ENCODE measurements around the gene ARHGAP42.

ARHGAP42 gene

DNA sequence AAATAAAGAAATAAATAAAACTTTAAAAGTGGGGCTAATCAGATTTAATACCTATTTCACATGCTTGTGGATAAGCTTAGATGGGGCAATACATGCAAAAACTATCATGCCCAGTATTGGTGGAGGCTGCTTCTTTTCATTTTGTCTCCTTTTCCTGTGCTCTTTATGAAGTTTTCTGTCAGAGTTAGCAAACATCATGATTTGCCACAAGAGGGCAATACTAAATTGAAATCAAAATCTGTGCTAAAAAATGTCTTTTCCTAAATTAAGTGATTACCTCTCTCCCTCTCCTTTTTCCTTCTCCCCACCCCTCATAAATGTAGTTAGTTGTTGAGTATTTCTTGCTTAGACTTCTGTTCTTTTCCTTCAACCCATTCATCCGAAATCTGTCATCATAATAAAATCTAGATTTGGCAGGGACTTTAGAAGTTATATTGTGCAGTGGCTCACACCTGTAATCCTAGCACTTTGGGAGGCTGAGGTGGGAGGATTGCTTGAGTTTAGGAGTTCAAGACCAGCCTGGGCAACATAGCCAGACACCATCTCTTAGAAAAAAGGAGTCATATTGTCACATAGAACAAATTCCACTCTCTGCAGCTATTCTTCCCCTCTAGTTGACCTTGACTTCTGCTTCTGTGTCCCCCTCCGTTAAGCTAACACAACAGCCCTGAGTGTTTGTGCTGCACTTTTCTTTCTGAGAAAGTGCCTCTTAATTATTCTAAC, 4.7 kb upstream of the ARHGAP42 start:
- DNase-seq (ENCODE audit: low read depth), result peak; percentile 50

DNA sequence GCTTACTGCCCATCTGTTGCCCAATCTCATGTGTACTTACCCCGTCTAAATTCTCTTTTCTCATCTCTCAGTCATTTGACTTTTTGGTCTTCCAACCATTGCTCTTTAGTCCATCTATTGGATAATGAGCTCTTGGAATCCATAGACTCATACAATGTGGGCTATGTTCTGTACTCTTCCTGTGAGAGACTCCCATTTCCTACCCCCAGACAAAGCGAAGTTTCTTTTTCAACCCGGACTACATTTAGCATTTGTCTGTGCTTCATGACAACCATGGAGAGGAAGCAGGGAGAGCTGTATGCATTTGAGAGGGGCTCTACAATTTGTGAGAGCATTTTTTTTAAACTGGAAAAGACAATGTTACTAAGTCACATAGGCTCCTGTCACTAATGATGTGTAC, 4.0 kb upstream of the ARHGAP42 start:
- no peak for DNase-seq (ENCODE audit: low read depth)

DNA sequence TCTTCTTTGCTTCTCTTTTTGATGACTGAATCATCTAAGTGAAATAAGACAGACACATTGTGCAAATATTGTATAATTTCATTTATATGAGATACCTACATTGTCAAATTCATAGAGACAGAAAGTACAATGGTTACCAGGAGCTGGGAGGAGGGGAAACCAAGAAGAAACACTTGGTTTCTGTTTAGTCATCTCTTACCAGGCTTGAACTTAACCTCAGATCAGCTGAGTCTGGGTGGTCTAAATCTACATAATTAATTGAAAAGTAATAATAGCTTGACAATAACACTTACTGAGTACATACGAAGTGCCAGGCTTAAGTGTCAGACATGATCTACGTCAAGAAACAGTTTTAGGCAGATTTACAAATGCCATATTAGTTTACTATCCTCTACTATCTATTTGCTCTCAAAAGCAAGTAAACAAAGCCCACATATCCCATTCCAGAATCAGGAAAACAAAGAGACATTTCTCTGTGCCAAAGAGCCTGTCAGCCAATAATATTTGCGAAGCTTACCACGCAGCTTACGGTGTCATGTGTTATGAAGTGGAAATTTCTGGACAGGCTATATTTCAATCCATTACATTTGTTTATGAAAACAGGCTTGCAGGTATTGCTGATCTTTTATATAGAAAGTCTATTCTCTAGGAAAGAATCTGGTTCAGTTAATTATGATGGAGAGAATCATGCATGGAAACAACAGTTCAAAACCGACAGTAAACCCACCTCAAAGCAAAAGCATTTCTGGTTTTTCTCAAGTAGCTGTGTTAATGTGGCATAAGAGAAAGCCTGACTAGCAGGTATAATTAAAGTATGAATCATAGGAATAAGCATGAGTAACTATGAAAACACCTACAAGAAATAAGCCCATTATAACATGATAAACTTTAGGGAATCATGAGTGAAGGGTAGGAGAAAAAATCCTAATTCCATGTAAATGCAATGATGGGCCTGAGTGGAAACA, 2.7 kb upstream of the ARHGAP42 start:
- DNase-seq (ENCODE audit: low read depth), result peak; percentile 28

DNA sequence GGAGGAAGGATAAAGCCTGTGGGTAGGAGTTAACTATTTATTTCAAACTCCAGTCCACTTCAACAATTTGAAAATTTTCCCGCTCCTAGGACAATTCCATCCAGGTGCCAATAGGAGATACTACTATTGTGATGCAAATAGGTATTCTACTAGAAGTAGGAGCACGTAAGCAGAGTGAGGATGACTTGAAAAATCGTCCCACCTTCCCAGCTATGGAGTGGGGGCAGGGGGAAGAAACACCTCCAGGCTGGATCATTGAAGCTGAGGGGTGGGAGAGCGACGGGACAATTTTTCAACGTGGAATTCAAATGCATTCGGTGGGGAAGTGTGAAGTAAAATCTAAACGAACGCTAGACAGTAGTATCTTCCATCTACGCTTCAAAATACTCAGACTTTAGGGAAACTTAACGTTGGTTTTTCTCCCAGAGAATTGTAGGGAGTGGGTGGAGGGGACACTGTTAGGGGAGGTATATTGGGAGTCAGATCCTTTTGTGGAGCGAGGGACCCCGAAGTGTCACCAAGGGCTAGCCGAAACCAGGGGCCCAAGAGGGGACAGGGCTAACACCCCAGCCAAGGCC, 523 bp upstream of the ARHGAP42 start:
- no peak for DNase-seq (ENCODE audit: low read depth)

DNA sequence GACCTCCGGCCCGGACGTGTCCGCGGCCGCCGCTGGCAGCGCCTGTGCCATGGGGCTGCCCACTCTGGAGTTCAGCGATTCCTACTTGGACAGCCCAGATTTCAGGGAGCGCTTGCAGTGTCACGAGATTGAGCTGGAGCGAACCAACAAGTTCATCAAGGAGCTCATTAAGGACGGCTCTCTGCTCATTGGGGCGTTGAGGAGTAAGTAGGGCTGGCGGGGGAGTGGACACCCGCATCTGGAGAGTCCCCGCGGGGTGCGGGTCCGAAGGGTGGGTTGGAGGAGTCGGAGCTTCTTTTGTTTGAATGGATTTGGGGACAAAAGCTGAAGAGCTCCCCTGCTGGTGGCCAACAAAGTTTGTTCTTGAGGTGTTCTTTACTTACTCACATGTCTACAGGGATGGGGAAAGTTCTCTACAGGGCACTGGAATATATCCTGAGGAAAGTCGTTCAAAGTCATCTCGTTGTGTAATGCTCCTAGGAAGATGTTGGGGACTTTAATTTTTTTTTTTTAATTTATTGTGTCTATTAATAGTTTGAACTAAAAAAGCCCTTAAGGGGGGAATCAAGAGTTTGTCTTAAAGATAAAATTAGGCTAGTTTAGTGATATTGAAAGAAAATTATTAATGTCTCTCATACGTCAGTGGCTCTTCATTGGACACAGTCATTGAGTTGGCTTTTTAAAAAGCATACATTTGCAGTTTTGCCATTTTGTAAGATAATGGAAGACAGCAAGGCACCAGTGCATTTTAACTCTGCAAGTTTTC, 725 bp downstream of the ARHGAP42 start:
- DNase-seq (ENCODE audit: low read depth), result peak; percentile 81

DNA sequence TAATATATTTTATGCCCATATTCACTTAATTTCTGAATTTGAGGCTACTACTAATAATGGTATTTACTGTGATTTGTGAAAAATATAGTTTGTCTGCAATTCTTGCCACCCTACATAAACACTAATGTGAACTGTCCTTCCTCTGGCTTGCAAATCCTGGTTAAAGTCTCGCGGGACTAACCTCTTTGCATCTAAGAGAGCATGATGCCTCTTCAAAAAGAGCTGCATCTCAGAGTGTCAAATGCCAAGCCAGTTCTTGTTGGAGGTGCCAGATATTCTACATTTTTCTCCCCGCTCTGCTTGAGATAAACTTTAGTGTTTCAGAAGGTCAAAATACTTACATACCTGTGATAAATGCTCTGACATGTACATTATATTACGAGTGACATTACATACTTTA, 2.1 kb downstream of the ARHGAP42 start:
- DNase-seq (ENCODE audit: low read depth), result no peak

DNA sequence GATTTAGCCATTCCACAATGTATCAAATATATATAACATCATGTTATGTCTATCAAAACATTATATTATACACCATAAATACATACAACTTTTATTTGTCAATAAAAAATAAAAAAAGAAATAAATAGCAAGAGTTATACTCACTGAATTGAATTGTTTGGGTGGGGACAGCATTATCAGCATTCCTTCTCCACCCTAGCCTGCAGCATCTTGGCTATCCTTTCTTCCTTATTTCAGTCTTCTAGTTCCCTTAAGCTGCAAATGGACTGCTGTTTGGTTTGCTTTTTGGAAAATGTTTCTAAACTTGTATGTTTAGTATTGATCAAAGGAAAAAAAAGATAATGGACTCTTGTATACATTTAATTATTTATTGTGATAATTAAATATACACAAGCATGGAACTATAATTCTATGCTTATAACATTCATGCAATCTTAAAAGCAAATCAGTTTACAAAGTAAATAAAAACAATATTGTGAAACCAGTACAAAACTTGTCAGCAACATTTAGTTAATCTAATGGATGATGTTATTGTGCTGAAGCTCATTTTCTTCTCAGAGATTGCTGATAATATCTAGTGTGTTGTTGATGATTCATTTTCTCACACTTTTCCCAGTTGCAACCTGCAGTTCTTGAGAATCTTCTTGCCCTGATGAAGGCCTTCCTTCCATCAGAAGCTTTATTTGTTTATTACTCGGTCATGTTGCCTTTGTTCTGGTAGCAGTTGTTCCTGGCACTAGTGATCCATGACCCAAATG, 5.0 kb downstream of the ARHGAP42 start:
- no peak for DNase-seq (ENCODE audit: low read depth)

DNA sequence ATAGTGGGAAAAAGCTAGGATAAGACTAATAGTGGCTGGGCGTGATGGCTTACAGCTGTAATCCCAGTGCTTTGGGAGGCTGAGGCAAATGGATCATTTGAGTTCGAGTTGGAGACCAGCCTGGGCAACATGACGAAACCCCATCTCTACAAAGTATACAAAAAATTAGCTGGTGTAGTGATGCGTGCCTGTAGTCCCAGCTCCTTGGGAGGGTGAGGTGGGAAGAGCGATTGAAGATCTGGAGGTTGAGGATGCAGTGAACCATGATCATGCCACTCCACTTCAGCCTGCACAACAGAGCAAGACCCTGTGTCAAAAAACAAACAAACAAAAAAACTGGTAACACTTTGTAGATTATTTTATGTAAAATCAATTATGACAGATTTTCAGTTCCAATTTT, 8.8 kb downstream of the ARHGAP42 start:
- no peak for DNase-seq (ENCODE audit: low read depth)

DNA sequence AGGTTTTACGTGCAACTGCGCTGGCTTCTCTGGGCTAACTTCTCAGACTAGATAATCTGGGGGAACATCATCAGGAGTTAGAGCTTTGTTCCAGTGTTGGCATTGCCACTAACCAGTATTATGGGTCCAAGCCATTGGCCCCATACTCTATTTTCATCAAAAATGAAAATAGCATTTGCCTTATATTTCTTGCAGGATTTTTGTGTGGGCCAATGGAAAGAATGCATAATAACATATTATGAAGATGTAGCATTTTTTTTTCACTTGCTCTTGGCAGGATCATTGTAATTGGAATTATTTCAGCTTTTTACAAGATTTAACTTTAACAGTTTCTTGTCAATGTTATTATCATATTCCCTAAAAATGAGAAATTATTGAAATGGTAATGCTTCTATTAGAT, 16.1 kb downstream of the ARHGAP42 start:
- DNase-seq (ENCODE audit: low read depth), result no peak

DNA sequence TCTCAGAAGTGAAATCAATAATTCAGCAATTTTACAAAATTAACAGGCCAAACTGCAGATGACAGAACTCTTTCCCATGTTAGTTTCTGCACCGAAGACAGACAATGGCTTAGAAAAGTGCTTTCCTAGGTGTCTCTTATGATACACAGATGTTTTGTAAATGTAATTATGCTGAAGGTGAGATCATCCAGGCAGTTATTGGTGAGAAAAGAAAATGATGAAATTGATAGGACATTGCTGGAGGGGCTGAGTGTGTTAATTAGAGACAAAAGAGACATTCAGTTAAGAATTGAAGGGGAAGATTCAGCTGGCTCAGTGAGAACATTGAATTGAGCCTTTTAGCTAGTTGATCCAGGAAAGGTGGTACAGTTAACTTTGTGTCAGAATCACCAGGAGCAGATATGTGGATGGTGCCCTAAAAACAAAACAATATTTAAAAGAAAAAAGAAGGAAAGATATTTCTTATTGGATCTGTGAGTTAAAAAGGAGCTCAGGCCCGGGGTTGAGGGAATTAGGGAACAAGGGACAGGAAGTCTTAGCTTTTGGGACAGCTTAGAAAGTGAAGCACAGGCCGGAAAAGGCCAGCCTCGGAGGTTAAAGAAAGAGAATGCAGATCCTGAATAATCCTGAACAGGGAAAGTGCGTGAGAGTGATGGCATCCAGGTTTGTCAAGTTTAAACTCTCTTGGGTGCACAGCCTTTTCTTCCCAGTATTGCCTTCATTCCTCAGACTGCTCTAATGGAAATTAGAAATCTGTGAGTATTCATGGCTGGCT, 16.9 kb downstream of the ARHGAP42 start:
- no peak for DNase-seq (ENCODE audit: low read depth)

DNA sequence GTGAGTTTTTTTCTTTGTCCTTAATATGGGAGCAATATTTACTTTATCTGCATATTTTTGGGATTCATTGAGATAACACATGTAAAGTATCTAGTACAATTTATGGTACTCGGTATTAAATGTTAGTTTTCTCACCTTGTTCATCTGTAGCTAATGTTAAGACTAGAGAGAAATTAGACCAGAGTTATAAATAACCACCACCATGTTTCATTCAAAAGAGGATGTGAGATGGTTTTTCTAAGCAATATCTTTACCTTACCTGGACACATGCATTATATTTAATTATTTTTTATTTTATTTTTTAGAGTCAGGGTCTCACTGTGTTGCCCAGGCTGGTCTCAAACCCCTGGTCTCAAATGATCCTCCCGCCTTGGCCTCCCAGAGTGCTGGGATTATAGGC, 18.4 kb downstream of the ARHGAP42 start:
- no peak for DNase-seq (ENCODE audit: low read depth)

DNA sequence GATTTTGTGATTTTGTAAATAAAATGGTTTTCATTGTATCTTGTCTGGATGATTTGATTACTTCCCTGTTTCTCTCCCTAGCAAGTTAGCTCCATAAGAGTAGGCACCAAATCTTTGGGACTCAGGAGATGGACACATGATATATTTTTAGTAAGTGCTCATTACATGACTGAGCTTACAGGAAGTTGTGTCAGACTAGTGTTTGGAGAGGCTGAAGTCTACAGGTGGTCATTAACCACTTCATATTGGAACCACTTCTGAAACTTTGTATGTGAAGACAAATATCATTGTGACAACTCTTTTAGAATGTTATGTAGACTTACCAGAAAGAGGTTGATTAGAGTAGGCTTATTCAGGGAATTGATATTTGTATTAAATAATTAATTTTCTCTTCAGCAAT, 19.1 kb downstream of the ARHGAP42 start:
- DNase-seq (ENCODE audit: low read depth), result no peak

DNA sequence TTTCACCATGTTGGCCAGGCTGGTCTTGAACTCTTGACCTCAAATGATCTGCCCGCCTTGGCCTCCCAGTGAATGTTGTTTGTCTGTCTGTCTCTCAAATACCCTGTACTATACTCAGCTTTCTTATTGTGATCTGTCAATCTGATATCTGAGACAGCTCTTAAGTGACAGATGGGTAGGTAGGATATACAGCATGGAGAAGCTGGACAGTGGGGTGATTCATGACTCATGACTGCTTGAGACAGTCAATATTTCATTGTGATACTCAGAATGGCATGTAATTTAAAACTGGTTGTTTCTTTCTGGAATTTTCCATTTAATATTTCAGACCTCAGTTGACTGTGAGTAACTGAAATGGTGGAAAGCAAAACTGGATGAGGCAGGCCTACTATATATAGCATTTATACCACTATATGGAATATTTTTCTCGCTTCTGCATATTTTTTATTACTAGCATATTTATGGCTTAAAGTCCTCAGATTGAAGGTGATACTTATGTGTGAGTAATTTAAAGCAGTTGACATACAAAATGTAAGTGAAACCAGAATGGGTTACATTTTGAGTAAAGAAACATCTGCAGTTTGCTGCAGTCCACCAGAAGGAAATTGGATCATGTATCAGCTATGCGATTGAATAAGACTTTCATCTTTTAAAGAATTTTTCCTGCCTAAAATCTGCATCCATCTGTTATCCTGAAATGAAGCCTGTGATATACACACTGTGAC, 22.3 kb downstream of the ARHGAP42 start:
- peak; percentile 20 for DNase-seq (ENCODE audit: low read depth)

DNA sequence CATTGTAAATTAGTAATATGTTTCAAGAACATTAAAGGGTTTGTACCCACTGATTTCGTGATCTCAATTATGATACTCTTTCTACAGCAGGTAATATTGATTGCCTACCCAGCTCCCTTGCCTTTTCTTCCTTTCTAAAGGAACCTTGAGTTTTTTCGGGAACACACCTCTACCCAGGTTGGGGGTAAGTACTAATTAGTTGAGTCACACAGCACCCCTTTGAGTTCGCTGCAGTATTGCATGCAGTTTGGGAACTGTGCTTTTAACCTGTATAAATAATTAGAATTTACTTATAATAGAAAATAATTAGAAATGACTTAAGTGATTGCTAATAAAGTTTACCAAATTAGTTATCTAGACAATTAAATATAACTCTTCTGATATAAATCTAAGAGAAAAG, 24.9 kb downstream of the ARHGAP42 start:
- DNase-seq (ENCODE audit: low read depth), result no peak

DNA sequence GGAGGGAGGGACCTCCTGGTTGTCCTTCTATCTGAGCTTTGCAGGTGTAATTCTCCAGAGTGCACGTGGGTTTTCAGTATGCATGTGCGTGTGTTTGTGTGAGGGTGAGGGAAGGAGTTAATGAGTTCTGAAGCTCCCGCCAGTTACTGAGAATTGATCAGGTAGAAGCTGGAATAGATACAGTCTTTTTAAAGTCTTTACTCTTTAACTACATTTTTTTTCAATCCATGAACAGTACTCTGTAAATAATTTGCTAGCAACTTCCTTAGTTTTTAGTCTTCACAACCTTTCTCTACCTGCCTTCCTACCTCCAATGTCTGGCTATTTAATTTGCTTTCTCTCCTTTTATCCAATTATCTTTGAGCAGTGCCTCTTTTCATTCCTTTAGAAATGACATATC, 25.5 kb downstream of the ARHGAP42 start:
- no peak for DNase-seq (ENCODE audit: low read depth)

DNA sequence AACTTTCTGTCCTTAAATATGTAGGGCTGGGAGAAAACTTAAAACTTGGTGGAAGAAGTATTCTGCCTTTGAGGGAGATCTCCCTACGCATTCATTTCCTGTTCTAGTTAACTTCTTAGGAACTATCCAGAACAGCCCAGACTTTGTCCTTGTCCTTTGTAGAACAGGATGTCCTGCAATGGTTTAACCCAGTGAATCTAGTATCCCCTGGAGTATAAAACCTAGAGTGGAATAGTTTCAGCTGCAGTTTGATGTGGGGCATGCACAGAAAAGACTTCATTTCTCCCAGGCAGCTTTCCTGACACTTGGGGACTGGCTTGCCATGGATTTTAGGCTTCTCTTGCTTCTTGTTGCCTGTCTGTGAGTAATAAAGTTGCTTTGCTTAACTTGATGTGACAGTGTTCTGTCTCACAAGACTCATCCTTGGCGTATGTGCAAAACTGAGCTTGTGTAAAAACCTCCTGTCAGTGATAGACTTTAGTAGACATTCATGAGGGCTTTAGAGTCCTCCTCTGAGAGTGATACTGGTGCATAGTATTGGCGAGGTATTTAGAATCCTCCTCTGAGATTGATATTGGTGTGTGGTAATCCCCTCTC, 28.2 kb downstream of the ARHGAP42 start:
- no peak for DNase-seq (ENCODE audit: low read depth)

DNA sequence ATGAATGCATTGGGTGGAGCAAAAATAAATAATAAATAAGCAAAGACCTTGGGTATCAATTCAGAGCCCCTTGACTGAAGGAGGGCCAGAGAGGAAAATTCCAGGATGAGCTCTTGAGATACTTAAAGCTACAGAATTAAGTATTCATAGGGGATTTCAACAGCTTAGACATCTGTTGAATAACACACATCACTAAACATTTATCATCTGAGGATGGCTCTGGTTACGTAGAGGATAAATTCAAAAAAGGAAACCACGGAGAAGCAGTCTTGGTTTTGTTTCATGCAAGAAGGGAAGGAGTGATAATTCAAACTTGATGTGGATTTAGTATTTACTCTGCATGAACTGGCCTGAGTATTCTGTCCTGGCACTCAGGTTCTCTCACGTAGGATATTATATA, 29.8 kb downstream of the ARHGAP42 start:
- DNase-seq (ENCODE audit: low read depth), result no peak

DNA sequence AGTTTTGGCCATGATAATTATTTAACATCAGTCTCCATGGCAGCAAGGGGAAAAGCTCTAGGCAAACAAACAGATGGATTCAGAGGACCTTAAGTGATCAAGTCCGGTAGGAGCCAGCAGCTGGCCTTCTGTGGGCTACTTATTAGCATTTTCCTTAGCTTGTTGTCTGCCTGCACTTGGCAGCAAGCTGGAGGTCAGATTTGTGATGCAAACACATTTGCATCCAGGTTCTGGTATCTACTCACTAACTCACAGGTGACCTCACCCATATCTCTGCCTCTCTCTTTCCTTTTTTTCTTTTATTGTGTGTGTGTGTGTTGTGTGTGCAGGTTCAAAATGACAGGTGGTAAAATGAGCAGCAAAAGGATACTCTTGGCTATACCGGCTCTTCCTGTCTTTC, 32.3 kb downstream of the ARHGAP42 start:
- no peak for DNase-seq (ENCODE audit: low read depth)

DNA sequence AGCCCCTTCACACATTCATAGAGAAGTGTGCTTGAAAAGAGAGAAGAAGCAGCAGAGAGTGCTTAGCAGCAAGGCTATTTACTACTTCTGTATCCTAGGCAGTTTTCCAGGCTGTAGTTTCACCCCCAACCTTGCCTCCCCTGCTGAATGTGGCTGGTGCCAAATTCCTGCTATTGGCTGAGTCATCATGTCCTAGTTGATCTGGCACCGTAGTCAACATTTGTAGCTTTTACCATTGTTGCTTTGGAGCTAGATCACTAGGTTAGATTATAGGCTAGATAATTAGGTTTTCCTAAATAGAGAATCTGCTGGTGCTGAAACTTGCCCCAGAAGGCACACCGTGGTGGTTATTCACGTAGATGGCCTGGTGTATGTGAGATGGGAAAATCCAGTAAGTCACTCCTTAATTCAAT, 32.7 kb downstream of the ARHGAP42 start:
- DNase-seq (ENCODE audit: low read depth), result peak; percentile 63

DNA sequence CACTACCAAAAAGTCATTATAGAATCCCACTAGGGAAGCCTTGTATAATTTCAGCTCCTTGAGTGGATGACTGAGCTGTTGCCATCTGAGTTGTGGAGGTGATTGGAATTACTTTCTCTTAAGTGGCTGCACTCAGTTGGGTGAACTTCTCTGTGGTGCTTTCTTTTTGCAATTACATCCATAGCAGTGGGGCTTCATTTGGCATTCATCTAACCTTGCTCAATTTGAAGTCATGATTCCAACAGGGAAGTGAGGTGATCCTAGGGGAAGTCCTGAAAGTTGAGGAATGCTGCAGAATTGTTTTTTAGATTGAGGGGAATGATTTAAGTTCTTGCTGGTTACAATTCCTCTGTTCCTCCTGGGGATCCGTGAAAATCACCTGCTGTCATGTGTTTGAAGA, 39.6 kb downstream of the ARHGAP42 start:
- DNase-seq (ENCODE audit: low read depth), result no peak

Data from ELR (cell line).